ENCODE results near the gene ZNF366. TPM values are rescaled to one million over a fixed set of nuclear protein-coding genes. Genes with fewer than 3 reads are reported as not detected.

ZNF366 gene
- total RNA-seq, 1 experiment from 2014 or later = not detected

- H3K4me1 ChIP-seq = no peaks in the 10 kb centered on the region
- Mint-ChIP-seq H3K36me3 (ENCODE audit: insufficient read depth, unreplicated experiment) (no peaks in the 10 kb centered on the region), H3K4me1 (ENCODE audit: low read depth, unreplicated experiment) (no peaks in the 10 kb centered on the region), H3K27ac (ENCODE audit: unreplicated experiment) (no peak overlapping the region), H3K4me3 (ENCODE audit: unreplicated experiment) (no peak overlapping the region), H3K27me3 (ENCODE audit: insufficient read depth, unreplicated experiment) (no peaks in the 10 kb centered on the region), H3K9me3 (ENCODE audit: unreplicated experiment) (peaks cover 32% of the 10 kb centered on the region)
- CTCF ChIA-PET = no interaction called here
- H3K27me3 ChIP-seq (replicated peaks; ENCODE audit: control insufficient read depth, insufficient read depth, low read length) = no peaks in the 10 kb centered on the region
- TF ChIP-seq, protein P1, sequence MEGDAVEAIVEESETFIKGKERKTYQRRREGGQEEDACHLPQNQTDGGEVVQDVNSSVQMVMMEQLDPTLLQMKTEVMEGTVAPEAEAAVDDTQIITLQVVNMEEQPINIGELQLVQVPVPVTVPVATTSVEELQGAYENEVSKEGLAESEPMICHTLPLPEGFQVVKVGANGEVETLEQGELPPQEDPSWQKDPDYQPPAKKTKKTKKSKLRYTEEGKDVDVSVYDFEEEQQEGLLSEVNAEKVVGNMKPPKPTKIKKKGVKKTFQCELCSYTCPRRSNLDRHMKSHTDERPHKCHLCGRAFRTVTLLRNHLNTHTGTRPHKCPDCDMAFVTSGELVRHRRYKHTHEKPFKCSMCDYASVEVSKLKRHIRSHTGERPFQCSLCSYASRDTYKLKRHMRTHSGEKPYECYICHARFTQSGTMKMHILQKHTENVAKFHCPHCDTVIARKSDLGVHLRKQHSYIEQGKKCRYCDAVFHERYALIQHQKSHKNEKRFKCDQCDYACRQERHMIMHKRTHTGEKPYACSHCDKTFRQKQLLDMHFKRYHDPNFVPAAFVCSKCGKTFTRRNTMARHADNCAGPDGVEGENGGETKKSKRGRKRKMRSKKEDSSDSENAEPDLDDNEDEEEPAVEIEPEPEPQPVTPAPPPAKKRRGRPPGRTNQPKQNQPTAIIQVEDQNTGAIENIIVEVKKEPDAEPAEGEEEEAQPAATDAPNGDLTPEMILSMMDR (IDR thresholded peaks at IDR 0.05; ENCODE audit: insufficient read depth in 1 of 2, low read depth in 1 of 2, low read length in 1 of 2, severe bottlenecking in 1 of 2, unreplicated experiment in 1 of 2) = no peak
- intact Hi-C loops (cut with micrococcal nuclease; ENCODE audit: unreplicated experiment) = no loop called here
- H3K4me3 ChIP-seq (ENCODE audit: low read depth, low read length) = no peak overlapping the region
- no TSS peak for BruUV-seq (replicated peaks)
- POLR2A ChIA-PET = no interaction called here
- H3K9me3 ChIP-seq = peaks cover 10% of the 10 kb centered on the region
- DNase-seq = no peak
- no peaks in the 10 kb centered on the region for H3K36me3 ChIP-seq (ENCODE audit: control insufficient read depth, insufficient read depth, low read length)
Measured at GRCh38 chr5:72518001-72518683, 10.9 kb upstream of the ZNF366 start.

- Mint-ChIP-seq H3K4me1 (ENCODE audit: low read depth, unreplicated experiment) (peaks cover 5% of the 10 kb centered on the region), H3K9me3 (ENCODE audit: unreplicated experiment) (peaks cover 32% of the 10 kb centered on the region), H3K27ac (ENCODE audit: unreplicated experiment) (no peak overlapping the region), H3K36me3 (ENCODE audit: insufficient read depth, unreplicated experiment) (no peaks in the 10 kb centered on the region), H3K27me3 (ENCODE audit: insufficient read depth, unreplicated experiment) (no peaks in the 10 kb centered on the region), H3K4me3 (ENCODE audit: unreplicated experiment) (no peak overlapping the region)
- POLR2A ChIA-PET = no interaction called here
- peaks cover 3% of the 10 kb centered on the region; the same call in 1 of the 2 replicates for H3K4me1 ChIP-seq
- TF ChIP-seq, protein P1 (IDR thresholded peaks at IDR 0.05; ENCODE audit: insufficient read depth in 1 of 2, low read depth in 1 of 2, low read length in 1 of 2, severe bottlenecking in 1 of 2, unreplicated experiment in 1 of 2) = no peak
- no peak for DNase-seq
- H3K4me3 ChIP-seq (ENCODE audit: low read depth, low read length) = no peak overlapping the region
- CTCF ChIA-PET = no interaction called here
- no peaks in the 10 kb centered on the region for H3K36me3 ChIP-seq (ENCODE audit: control insufficient read depth, insufficient read depth, low read length)
- intact Hi-C loops (cut with micrococcal nuclease; ENCODE audit: unreplicated experiment) = no loop called here
- BruUV-seq (replicated peaks) = no TSS peak
- no peaks in the 10 kb centered on the region for H3K27me3 ChIP-seq (replicated peaks; ENCODE audit: control insufficient read depth, insufficient read depth, low read length)
- peaks cover 7% of the 10 kb centered on the region; the same call in 1 of the 2 replicates for H3K9me3 ChIP-seq
Measured at GRCh38 chr5:72516916-72517315, 9.7 kb upstream of the ZNF366 start.

- peaks cover 15% of the 10 kb centered on the region for H3K9me3 Mint-ChIP-seq (ENCODE audit: unreplicated experiment)
Measured at GRCh38 chr5:72515211-72515610, 8.0 kb upstream of the ZNF366 start.

More at GRCh38 chr5:72515211-72515610, 8.0 kb upstream of the ZNF366 start:
- intact Hi-C loops (cut with micrococcal nuclease; ENCODE audit: unreplicated experiment) = no loop called here
- H3K4me3 Mint-ChIP-seq (ENCODE audit: unreplicated experiment) = no peak overlapping the region
- POLR2A ChIA-PET = no interaction called here
- Histone ChIP-seq H3K36me3 (ENCODE audit: control insufficient read depth, insufficient read depth, low read length) (no peaks in the 10 kb centered on the region), H3K9me3 (peaks cover 7% of the 10 kb centered on the region; the same call in 1 of the 2 replicates), H3K4me1 (peaks cover 3% of the 10 kb centered on the region; the same call in 1 of the 2 replicates), H3K4me3 (ENCODE audit: low read depth, low read length) (no peak overlapping the region), H3K27me3 (replicated peaks; ENCODE audit: control insufficient read depth, insufficient read depth, low read length) (no peaks in the 10 kb centered on the region)
- no peaks in the 10 kb centered on the region for H3K27me3 Mint-ChIP-seq (ENCODE audit: insufficient read depth, unreplicated experiment)
- peaks cover 9% of the 10 kb centered on the region for H3K4me1 Mint-ChIP-seq (ENCODE audit: low read depth, unreplicated experiment)
- H3K36me3 Mint-ChIP-seq (ENCODE audit: insufficient read depth, unreplicated experiment) = no peaks in the 10 kb centered on the region
- CTCF ChIA-PET = no interaction called here
- no peak overlapping the region for H3K27ac Mint-ChIP-seq (ENCODE audit: unreplicated experiment)
- no peak for DNase-seq
- TF ChIP-seq, protein P1 (IDR thresholded peaks at IDR 0.05; ENCODE audit: insufficient read depth in 1 of 2, low read depth in 1 of 2, low read length in 1 of 2, severe bottlenecking in 1 of 2, unreplicated experiment in 1 of 2) = no peak
- no TSS peak for BruUV-seq (replicated peaks)

Data from Caco-2 (cell line).